Mononuclear cell (primary cell): ENCODE measurements around the gene SORBS1. TPM values are rescaled to one million over a fixed set of nuclear protein-coding genes. Genes with fewer than 3 reads are reported as not detected.

ENCODE experiments used
- H3K27me3 ChIP-seq: 2 replicates; pipeline ENCODE4 v1.6.0; 2011; ENCODE audit warnings: low read length, control low read depth; ENCODE audit not compliant: insufficient read depth
- H3K4me1 ChIP-seq: 2 replicates; pipeline ENCODE4 v1.5.1; 2011; ENCODE audit warnings: mild to moderate bottlenecking, low read length, control low read depth; ENCODE audit not compliant: insufficient read depth
- H3K4me3 ChIP-seq: 2 replicates; pipeline ENCODE4 v1.5.1; 2011; ENCODE audit warnings: mild to moderate bottlenecking, low read length, moderate library complexity
- H3K9me3 ChIP-seq: 2 replicates; pipeline ENCODE4 v1.5.1; 2011; ENCODE audit warnings: low read depth, mild to moderate bottlenecking, control low read depth, low read length
- total RNA-seq: library from RNA; depleted of rRNA; stranded (reverse); fragments of >200 nt; gene quantifications from one replicate; pipeline ENCODE4 v1.2.3, GENCODE V29; 2012

Gene SORBS1
- total RNA-seq: 5.2 TPM

DNA sequence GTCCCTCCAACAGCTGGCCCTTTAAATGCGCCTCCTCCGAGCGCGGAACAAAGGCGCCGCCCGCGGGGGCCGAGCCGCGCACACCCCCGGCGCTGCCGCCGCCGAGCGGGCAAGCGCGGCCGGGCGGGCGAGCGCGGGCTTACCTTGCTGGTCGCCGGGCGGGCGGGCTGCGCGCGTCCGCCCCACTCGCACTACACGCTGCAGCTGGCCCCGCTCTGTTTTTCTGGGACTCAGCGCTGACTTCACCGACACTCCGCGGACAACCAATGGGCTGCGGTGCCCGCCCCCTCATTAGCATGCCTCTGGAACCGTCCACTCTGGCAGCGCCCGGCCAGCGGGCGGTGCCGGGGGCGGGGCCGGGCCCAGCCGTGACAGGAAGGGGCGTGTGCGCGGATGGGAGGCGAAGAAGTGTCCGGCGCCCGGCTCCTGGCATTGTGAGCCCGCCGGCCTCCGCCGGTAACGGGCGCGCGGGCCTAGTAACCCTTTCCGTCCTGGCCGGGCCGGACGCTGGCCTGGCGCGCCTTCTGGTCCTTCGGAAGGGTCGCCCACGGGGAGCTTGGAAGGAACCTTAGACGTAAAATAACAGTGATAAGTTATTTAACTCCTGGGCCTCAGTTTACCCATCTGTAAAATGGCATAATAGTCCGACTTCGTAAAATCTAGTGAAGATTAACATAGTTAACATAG lies at the start of gene SORBS1:
TSS of gene SORBS1 (minus strand) at position 195 of the 687 bp plus-strand sequence. CDS start 120,236 bp downstream, outside the sequence.
- peak within 1 kb of the TSS; percentile 81 for H3K4me3 ChIP-seq

DNA sequence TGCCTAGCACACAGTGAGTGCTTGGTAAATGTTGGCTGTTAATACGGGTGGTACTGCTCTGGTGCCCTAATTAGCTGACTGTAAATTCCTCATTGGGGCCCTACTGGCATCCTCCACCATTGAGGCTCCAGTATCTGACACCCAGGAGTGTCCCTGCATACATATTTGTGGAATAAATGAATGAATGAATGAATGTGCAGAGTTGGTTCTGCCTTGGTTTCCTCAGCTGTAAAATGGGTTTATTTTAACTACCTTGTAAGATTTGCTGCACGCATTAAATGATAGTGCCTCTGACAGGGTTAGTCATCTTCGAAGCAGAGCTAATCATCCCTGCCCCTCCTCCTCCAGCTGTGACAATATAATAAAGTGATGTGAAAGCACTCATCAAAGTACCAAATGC lies 49.6 kb upstream of the SORBS1 start:
- H3K4me3 ChIP-seq: no peak overlapping the region
- H3K9me3 ChIP-seq: no peaks in the 10 kb centered on the region
- no peaks in the 10 kb centered on the region for H3K4me1 ChIP-seq
- H3K27me3 ChIP-seq: no peaks in the 10 kb centered on the region

More for the DNA sequence above, at the start of gene SORBS1:
- H3K4me1 ChIP-seq: peaks cover 11% of the 10 kb centered on the region
- peaks cover 17% of the 10 kb centered on the region for H3K27me3 ChIP-seq
- no peaks in the 10 kb centered on the region for H3K9me3 ChIP-seq

DNA sequence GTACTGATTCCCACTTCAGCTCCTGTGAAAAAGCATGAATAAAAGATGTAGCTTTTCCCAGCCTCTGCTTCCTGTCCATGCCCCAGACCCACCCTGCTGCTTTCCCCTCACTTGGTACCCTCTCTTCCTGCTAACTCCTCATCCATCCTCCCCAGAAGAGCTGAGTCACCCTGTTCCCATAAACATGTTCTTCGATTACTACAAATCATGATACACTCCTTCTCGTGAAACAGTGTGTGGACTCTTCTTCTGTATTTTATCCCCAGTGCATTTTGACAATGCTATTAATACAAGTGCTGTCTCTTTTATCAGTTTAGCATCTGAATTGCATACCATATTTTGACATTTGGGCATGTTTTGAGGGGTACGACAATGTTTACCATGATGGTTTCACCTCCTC lies 45.8 kb upstream of the SORBS1 start:
- H3K4me3 ChIP-seq: no peak overlapping the region
- no peaks in the 10 kb centered on the region for H3K9me3 ChIP-seq
- H3K4me1 ChIP-seq: no peaks in the 10 kb centered on the region
- no peaks in the 10 kb centered on the region for H3K27me3 ChIP-seq

DNA sequence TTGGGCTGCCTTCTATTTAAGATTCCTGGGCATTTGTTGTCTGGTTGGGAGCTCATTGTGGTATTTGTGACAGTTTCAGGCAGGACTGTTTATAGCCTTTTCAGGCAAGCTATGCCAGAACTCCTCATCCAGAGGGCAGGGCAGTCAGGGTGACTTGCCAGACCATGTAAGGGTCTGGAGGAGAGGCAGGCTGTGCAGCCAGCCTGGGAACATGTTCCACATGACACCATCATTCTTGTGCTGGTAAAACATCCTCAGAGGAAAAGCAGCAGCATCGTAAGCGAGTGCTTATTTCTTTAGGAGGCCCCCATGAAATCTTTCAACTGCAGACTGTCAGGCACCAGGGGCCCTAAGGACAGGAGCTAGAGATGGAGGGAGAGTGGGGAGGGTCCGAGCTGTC lies 44.0 kb upstream of the SORBS1 start:
- Histone ChIP-seq H3K4me3 (no peak overlapping the region), H3K9me3 (no peaks in the 10 kb centered on the region), H3K4me1 (no peaks in the 10 kb centered on the region), H3K27me3 (no peaks in the 10 kb centered on the region)

DNA sequence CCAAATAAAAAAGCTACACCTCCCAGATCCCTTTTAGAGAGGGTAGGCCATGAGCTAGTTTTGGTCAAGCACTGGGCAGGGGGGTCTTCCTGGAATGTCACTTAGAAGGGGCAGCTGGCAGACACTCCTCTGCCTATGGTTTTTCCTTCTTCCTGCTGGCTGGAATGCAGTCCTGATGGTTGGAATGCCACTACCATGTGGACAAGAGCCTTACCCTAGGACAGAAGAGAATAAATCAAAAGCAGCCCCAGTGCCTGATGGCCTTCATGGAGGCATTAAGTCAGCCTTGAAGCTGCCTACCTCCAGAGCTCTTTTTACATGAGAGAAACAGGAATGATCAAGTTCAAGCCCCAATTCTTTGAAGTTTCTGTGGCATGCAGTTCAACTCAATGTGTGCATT lies 43.5 kb upstream of the SORBS1 start:
- no peak overlapping the region for H3K4me3 ChIP-seq

DNA sequence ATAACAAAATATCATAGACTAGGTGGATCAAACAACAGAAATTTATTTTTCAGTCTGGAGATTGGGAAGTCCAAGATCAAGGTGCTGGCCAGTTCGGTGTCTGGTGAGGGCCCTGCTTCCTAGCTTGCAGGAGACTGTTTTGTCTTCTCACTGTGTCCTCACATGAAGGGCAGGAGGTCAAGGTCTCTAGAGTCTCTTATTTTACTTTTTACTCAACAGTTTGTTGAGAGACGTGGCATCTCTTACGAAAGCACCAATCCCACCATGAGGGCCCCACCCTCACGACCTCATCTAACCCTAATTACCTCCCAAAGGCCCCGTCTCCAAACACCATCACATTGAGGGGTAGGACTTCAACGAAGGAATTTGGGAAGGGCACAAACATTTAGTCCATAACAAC lies 41.2 kb upstream of the SORBS1 start:
- no peaks in the 10 kb centered on the region for H3K9me3 ChIP-seq
- no peaks in the 10 kb centered on the region for H3K27me3 ChIP-seq
- H3K4me3 ChIP-seq: no peak overlapping the region
- H3K4me1 ChIP-seq: no peaks in the 10 kb centered on the region

More for the DNA sequence above, 43.5 kb upstream of the SORBS1 start:
- H3K4me1 ChIP-seq: no peaks in the 10 kb centered on the region
- H3K27me3 ChIP-seq: no peaks in the 10 kb centered on the region
- H3K9me3 ChIP-seq: no peaks in the 10 kb centered on the region

DNA sequence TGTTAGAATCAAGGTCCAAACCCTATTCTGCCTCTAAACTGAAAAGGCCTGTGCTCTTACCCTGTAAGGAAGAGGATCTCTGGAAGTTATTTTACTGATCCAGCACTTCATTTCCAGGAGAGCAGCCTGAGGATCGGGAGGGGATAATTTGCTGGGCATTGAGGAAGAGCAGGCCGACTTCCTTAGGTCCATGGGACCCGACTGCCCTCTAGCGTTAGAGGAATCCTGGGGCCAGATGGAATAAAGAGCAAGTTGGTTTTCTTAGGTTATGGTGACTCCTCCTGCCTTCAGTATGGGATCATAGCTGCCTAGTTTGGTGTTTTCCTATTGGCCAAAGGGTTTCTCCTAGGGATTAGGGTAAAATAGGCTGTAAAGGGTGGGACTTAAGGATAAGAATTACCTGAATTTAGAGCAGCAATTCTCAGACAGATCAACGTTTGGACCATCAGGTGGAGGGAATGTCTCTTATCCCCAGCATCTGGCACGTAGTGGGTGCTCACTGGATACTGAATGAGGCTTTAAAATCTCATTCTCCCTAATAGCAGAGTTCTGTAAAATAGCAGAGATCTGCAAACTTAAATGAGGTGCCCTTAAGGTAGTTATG lies 40.0 kb upstream of the SORBS1 start:
- no peaks in the 10 kb centered on the region for H3K9me3 ChIP-seq

DNA sequence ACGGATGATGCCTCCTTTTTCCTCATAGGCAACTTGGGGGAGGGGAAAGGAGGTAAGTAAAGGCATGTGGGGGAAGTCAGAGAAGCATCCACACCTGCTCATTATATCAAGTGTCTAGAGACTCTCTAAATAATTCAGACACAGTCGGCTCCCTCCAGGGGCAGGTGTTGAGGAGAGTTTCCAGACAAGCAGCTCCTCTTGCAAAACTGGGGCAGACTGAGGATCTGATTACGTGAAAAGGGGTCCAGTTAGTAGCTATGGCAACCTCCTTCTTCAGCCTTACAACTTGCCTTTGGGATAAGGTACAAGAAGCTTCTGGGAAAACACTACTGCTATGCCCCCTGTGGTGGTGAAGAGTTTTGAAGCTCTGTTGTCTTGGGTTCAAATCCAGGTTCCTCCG lies 39.0 kb upstream of the SORBS1 start:
- Histone ChIP-seq H3K4me3 (no peak overlapping the region), H3K27me3 (no peaks in the 10 kb centered on the region), H3K9me3 (no peaks in the 10 kb centered on the region), H3K4me1 (no peaks in the 10 kb centered on the region)

More for the DNA sequence above, 40.0 kb upstream of the SORBS1 start:
- Histone ChIP-seq H3K4me1 (no peaks in the 10 kb centered on the region), H3K4me3 (no peak overlapping the region), H3K27me3 (no peaks in the 10 kb centered on the region)

DNA sequence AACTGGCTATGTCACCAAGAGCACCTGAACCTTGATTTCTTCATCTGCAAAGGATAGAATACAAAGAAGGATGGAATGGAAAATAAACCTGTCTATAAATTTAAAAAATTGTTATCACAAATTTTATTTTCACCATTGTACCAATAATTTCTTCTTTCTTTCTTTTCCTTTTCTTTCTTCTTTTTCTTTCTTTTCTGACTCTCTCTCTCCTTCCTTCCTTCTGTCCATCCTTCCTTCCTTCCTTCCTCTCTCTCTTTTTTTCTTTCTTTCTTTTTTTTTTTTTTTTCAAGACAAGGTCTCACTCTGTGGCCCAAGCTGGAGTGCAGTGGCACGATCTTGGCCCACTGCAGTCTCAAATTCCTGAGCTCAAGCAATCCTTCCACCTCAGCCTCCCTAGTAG lies 36.6 kb upstream of the SORBS1 start:
- H3K27me3 ChIP-seq: no peaks in the 10 kb centered on the region
- H3K4me1 ChIP-seq: no peaks in the 10 kb centered on the region
- no peak overlapping the region for H3K4me3 ChIP-seq
- H3K9me3 ChIP-seq: no peaks in the 10 kb centered on the region

DNA sequence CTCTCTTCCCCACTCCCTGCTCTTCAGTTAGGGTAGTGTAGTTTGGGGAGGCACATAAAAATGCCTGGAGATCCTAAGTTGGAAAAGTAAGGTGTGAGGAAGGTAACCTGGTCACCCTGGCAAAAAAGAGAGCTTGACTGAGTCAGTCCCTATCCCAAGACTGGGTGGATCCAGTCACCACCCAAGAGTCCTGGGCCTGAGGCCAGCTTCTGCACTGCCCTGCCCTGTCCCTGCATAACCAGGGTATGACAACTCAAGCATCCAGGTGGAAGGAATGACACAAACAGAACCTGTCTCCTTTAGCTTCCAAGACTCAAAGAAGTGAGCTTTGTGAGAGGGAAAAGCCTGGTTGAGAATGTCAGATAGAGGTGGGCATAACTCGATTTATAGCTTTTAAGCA lies 26.9 kb upstream of the SORBS1 start:
- Histone ChIP-seq H3K4me1 (no peaks in the 10 kb centered on the region), H3K4me3 (no peak overlapping the region), H3K9me3 (no peaks in the 10 kb centered on the region), H3K27me3 (peaks cover 6% of the 10 kb centered on the region)

DNA sequence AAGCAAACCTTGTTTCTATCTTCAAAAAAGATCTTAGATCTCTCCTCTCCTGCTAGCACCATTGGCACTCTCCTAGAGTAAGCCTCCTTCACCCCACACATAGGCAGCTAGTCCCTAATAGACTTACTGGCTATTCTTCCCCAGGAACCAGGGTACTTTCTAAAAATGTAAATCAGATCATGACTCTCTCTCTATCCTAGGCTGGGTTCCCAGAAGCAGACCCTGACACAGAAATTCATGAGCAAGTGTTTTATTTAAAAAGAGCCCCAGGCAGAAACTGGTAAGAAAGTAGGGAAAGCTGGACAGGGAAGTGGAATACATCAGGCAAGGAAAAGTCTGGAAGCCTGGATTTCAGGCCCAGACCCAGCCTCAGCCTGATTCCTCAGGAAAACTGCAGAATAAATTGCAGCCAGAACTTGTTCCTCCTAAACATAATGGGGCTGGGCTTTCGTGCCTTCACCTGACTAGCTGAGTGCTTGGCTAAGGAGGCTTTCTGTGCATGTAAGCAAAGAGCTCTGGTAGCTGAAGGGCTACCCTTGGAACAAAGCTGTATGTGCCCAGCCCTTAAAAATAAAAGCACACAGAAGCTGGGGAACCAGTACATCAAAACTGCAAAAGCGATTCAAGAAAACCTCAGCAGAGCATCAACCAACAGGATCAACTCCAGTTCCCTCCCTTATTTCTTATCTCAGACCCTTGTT lies 18.8 kb upstream of the SORBS1 start:
- Histone ChIP-seq H3K9me3 (no peaks in the 10 kb centered on the region), H3K27me3 (peaks cover 7% of the 10 kb centered on the region), H3K4me3 (no peak overlapping the region), H3K4me1 (no peaks in the 10 kb centered on the region)

DNA sequence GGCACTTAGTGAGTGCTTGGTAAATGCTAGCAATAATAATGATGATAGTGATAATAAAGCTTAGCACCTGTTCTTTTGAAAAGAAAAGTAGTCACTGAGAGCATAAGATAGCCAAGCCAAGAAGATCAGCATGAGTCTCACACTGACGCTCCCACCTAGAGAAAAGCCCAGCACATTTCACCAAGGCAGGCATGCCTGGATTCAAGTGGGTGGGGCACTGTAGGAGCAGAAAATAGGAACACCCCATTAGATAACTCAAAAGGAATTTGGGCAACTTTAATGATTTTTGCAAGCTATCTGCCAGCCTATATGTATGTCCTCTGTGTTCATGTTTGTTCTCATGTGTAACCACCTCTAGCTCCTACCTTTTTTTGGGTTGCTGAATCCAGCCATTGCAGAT lies 18.1 kb upstream of the SORBS1 start:
- H3K4me1 ChIP-seq: no peaks in the 10 kb centered on the region
- H3K9me3 ChIP-seq: no peaks in the 10 kb centered on the region
- no peak overlapping the region for H3K4me3 ChIP-seq
- H3K27me3 ChIP-seq: peaks cover 7% of the 10 kb centered on the region

DNA sequence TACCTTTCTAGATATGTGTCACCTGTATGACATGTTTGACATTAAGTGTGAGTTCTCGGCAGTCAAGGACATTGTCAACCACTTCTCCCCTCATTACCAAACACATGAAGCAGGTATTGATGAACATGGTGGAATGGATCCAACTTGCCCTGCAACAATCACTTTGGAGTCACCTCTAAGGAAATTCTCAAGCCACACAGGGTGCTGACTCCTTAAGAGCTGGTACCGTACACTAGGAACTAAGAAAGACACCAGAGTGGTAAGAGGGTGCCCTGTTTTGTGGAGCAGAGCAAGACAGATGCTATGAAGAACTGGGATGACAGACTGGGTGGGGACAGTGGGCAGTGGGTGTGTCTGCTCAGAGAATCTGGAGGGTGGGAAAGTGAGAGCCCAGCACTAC lies 17.4 kb upstream of the SORBS1 start:
- H3K4me3 ChIP-seq: no peak overlapping the region
- peaks cover 6% of the 10 kb centered on the region for H3K27me3 ChIP-seq
- H3K4me1 ChIP-seq: no peaks in the 10 kb centered on the region
- no peaks in the 10 kb centered on the region for H3K9me3 ChIP-seq

DNA sequence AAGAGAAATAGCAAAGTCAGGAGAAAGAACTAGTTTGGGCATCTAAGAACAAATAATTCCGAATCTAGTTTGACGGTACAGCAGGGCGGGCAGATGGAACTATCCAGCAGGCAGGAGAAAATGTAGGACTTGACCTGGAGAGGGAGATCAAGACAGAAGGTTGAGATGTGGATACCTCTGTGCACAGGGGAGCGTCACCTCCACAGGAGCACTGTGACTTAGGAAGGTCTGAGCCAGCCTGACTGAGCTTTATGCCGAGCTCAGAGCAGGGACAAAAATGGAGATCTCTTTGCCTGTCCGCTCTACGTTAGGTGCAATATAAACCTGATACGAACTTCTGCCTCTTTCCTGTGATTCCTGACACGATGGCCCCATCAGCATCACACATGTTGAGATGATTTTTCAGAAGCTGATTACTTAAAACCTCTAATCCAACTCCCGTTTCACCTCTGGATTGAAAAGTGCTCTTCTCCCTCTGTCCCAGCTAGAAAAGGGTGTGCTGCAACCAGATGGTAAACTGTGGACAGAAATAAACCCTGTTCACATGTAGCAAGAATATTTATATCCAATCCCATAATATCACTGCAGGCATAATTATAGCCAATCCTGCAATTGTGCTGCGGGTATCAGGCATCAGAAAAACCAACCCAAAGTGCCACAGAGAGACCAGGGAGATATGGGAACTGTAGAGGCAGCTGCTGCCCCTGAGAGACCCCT lies 13.6 kb upstream of the SORBS1 start:
- Histone ChIP-seq H3K4me3 (no peak overlapping the region), H3K9me3 (no peaks in the 10 kb centered on the region), H3K4me1 (no peaks in the 10 kb centered on the region), H3K27me3 (no peaks in the 10 kb centered on the region)

DNA sequence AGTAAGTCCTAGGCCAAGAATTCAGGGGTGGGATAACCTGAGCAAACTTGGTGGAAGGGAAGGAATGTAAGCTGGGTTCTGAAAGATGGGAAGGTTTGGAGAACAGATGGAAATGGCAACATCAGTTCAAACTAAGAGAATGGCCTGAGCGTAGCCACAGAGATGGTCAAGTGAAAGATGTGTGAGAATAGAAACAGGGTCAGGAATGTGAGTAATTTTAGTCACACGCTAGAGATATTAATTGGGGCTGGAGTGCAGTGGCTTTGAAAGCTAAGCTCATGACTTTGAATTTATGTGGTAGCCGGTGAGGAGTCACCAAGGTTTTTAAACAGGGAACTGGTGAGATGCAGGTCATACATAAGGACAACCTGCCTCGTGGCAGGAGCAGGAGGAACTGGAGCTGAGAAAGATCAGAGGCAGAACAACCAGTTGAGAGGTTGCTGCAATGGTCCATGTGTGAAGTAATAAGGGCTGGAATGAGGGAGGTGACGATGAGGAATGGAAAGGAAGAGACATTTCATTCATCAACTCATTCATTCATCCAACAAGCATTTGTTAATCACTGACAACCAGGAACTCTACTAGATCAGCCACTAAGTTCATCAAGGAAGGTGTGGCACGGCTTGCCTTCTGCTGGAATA lies 12.9 kb upstream of the SORBS1 start:
- Histone ChIP-seq H3K4me3 (no peak overlapping the region), H3K27me3 (no peaks in the 10 kb centered on the region), H3K9me3 (no peaks in the 10 kb centered on the region), H3K4me1 (peaks cover 3% of the 10 kb centered on the region)
